Kidney glomerular epithelial cell (primary cell): ENCODE measurements around the gene AHNAK.
A peak's percentile ranks its signal among the peaks of the same experiment; 100 is the strongest.

Experiments
- DNase-seq: peaks from one replicate; lab custom pipeline; 2025; lab: John Stamatoyannopoulos, UW

Gene AHNAK

DNA sequence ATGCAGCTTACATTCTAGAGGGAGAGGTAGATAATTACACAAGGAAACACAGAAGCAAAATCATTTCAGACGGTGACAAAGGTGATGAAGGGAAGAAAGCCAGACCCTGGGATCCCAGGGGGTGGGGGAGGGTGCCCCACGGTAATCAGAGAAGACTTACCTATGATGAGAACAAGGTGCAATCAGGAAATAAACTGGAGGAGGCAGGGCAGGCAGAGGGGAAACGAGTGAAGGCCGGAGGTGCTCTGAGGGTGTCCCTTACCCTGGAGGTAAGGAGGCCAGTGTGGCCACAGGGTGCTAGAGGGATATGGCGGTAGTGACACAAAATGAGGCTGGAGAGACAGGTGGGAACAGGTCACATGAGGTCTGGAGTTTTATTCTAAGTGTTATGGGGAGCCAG is 141.7 kb downstream of the AHNAK start:
- DNase-seq = no peak

DNA sequence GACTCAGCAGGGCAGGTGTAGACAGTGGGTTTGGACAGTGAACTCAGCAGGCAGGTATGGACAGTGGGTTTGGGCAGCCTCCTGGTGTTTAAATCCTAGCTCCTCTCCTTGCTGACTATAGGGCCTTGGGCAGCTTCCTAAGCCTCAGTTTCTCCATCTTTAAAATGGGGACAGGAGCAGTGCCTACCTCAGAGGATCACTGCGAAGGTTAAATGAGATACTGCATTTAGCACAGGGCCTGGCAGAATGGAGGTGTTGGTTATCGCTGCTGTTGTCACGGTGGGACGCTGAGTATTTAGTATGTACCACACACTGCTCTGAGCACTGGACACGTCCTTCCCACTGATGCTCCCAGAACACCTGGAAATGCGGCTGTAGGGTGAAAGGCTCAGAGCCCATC is 142.2 kb downstream of the AHNAK start:
- no peak for DNase-seq

DNA sequence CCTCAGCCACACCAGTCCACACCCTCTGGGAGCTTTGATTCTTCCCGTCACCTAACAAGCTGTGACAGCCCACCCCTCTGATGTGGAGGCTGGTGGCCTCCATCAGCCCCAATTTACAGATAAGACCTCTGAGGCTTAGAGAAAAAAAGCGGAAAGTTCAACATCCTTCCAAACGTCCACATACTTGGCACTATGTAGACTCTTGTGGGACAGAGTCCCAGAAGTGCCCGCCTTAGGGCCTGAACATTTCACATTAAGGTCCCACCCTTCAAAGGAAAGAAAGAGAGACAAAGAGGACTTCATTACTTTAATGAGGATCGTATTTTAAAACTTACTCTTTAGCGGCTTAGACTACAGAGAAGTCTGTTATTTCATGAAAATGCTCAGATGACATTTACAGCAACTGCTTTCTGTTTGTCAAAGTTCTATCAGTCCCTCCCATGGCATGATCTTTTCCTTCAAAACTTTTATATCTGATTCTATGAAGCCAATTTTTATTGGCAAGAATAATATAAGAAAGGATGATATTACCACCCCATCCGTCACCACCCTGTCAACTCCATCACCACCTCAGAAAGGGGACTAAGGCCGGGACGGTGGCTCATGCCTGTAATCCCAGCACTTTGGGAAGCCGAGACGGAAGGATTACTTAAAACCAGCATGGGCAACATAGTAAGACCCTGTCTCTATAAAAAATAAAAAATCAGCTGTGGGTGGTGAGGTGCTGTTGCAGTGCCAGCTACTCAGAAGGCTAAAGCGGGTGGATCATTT is 143.5 kb downstream of the AHNAK start:
- DNase-seq = no peak

GRCh38 chr11:62402226-62402959 is 144.2 kb downstream of the AHNAK start:
- no peak for DNase-seq

- no peak for DNase-seq
These were observed 144.8 kb downstream of the AHNAK start for GRCh38 chr11:62401811-62402210.

DNA sequence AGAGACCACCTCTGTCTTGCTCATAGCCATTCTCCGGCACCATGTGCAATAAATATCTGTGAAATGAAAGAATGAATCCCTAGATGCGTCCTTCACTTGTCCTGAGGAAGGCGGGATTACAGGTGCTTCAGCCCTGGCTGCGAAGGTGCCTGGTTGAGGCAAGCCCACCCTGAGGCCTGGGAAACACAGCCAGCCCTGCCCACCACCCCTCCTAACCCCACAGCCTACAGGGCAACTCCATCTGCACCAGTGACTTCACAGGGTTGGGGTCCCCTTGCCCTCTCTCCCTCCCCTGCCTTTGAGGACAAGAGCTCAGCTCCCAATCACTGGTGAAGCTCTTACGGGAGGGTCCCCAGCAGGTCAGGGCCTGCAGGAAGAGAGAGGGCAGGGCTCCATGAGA is 145.2 kb downstream of the AHNAK start:
- DNase-seq = no peak

DNA sequence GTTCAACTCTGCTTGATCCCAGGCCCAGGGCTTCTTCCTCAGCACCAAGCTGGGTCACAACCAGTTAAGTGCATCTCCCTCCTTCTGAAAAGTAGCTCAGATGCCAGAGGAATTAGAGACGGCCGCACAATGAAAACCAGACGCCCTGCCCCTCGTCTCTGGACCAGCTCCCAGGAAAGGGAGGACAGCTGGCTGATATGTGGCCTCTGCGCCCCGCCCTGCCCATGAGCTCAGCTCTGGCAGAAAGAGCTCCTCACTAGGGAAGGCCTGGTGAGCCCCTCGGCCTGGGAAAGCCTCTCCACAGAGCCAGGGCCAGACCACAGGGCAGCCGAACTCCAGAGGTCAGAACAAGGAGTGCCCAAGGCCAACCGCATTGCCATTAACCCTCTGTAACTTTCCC is 145.8 kb downstream of the AHNAK start:
- DNase-seq = peak; percentile 68

DNA sequence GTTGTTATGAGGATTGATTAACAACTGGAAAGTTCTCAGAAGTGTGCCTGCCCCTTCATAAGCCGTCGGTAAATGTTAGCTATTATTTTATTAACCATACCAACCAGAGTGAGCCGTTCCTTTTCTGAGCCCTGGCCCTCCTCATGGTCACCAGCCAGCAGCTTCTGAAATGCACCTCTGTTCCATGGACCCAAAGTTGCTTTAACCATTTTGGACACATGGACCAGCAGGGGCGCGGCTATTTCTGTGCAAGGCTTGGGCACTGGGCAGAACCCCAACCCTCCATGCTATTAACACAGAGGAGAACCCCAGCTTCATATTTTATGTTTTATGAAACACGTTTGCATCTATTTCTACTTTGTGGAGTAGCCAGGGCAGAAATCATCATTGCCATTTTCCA is 146.3 kb downstream of the AHNAK start:
- no peak for DNase-seq

GRCh38 chr11:62399878-62400266 is 146.7 kb downstream of the AHNAK start:
- DNase-seq = no peak

DNA sequence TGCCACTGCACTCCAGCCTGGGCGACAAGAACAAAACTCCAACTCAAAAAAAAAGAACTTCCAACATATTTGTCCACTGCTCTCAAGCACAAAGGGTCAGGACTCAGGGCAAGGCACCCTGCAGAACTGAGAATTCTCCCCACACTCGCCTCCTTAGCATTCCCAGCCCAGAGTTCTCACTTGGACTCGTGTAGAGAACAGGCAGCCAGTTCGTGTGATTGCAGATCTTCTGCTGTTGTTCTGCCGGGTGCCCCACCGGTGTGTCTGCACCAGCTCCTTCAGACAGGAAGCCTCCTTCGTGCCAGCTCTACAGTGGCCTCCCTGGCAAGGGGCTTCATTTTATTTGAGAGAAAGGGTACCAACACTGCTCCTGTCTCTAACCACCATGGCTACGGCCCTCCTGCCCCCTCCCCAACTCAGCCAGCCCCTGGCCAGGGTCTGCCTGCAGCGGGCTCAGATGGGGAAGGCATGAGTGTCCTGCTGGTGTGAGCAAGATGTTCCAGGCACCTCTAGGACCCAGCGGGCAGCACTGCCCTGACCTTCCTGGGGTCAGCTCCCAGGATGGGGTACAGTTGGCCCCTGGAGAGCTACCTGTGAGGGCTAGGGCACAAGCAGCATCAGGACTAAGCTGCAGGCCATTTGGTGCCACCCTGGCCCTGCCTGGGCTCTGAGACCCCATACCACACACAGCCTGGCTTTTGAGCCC is 147.3 kb downstream of the AHNAK start:
- no peak for DNase-seq

- DNase-seq = peak; percentile 39
These were observed 148.3 kb downstream of the AHNAK start for GRCh38 chr11:62398011-62398994.

DNA sequence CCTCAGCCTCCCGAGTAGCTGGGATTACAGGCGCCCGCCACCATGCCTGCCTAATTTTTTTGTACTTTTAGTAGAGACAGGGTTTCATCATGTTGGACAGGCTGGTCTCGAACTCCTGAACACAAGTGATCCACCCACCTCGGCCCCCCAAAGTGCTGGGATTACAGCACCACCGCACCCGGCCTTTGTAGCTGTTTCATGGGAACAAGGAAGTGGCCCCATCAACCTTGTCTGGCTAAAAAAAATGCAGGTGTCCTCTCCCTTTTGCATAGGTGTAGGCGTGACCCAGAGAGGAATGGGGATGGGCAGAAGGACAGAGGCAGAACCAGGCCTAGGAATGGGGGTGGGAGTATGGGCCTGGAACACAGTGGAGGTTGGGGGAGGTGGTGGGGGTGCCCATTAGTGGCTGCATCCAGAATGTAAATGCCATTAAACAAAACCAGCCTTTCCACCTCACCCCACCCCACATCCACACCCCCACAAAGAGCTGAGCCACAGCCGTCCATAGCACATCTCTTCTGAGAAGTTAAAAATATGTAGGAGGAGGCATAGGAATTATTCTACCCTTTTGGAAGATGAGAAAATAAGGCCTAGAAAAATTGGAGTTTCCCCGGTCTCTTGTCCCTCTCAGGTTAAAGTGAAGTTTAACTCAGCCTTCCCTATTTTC is 150.6 kb downstream of the AHNAK start:
- DNase-seq = no peak

DNA sequence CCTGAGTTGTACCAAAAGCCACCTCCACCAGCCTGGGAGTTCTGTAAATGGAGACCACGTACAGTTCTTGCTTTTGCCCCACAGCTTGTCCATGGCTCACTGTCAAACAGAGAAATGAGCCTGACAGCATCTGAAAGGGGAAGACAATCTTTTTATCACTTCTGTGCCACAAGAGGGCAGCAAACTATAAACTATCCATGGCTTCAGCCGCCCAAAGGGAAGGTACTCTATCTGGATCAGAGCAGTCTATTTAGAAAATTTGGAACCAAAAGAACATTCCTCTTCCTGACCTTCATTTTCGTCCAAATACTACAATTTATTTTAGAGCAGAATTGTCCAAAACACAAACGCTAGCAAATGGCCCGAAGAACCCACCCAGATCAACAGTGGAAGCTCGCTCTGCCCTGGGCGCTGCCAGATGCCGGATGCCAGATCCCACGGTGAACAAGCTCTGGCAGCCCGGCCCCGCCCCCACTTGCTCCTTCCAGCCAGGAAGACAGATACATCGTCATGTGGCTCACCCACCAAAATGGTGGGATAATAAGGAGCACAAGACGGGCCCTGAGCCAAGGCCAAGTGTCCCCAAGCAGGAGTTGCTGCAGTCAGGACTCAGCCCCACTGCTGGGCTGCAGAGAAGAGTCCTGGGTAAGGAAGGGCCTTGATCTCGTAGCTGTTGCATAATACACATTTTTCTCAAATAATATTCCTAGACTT is 151.6 kb downstream of the AHNAK start:
- peak; percentile 84 for DNase-seq

GRCh38 chr11:62393735-62394134 is 152.9 kb downstream of the AHNAK start:
- DNase-seq = no peak

DNA sequence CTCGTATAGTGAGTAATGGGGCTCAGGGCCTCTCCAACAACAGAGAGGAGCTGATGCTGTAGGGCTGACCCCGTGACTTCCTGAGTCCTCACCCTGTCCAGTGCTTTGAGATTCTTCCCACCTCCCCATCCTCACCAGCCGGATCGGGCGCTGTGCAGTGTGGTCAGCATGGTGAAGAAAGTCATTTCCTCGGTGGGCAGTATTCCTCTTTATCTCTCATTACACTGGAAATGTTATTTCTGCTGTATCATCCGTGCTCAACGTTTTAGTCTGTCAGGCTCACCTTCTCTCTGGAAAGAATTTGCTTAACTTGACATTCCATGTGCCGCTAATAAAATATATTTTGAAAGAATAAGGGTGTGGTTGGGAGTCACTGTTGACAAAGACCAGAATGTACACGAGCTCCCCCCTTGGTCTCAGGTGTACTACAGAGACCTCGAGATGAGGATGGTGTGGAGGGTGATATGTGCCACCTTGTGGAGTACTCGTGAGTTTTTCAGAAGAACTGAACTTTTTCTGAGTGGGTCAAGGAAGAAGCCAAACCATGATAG is 153.5 kb downstream of the AHNAK start:
- no peak for DNase-seq

GRCh38 chr11:62392506-62392905 is 154.1 kb downstream of the AHNAK start:
- DNase-seq = no peak

- no peak for DNase-seq
These were observed 154.8 kb downstream of the AHNAK start for GRCh38 chr11:62391642-62392425.

DNA sequence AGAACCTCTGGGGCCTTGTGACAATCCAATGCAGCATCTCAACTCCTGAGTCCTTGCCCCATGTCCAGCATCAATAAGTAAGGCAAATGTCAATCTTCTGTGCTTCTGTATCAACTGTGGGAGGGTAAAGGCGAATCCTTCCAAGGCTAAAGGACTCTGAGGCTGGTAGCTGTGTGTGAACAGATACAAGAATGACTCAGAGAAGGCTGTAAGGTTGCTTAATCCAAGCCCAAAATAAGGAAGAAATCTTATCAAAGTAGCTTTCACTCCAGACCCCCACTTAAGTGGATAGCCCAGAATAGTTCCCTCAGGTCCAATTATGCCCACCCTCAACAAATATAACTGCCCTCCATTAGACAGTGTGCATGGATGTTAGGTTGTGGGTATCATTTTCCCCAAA is 155.9 kb downstream of the AHNAK start:
- DNase-seq = no peak

GRCh38 chr11:62390237-62390636 is 156.4 kb downstream of the AHNAK start:
- no peak for DNase-seq
